ENCODE measurements around the gene DYRK4. TPM values are rescaled to one million over a fixed set of nuclear protein-coding genes. Genes with fewer than 3 reads are reported as not detected.

The DYRK4 gene
- total RNA-seq, 1 donor from 2014 or later, result 20.5 TPM

DNA sequence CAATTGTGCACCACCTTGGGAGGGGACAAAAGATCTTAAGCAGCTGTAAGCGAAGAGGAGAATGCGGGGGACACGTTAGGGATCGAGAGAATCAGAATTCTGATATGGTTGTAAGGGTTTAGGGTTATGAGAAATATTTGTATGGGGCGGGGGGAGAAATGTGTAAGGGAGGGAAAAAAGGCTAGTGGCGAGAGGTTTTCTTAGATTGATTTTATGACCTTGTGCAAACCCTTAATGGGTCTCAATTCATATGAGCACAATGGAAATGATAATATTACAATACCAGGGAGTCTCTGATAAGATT, 87.3 kb downstream of the DYRK4 start:
- peaks cover 60% of the 10 kb centered on the region for H3K79me2 ChIP-seq (ENCODE audit: low read depth)

DNA sequence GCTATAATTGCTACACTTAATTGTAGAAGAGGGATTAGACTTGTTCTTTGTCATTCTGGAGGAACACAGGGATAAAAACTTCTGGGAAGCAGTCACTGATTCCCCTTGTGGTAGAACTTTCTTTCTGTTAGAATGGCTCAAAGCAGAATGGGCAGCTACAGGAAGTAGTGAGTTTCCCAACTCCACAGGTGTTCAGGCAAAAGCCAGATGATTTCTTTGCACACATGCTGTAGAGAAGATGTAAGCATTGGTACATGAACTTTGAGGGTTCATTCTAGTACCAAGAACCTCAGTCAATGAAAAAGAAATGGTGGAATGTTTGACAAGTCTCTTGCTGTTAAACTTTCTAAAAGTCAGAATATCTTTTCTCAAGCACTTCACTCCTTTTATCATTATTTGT, 91.2 kb downstream of the DYRK4 start:
- Mint-ChIP-seq H3K36me3 (peaks cover 2% of the 10 kb centered on the region), H3K27me3 (ENCODE audit: insufficient read depth, low read depth) (no peaks in the 10 kb centered on the region), H3K4me3 (no peak overlapping the region), H3K9me3 (no peaks in the 10 kb centered on the region), H3K27ac (no peak overlapping the region), H3K4me1 (peaks cover 20% of the 10 kb centered on the region)
- no peak for TF ChIP-seq EZH2phosphoT487 (IDR thresholded peaks at IDR 0.05)
- TF ChIP-seq, protein P1, sequence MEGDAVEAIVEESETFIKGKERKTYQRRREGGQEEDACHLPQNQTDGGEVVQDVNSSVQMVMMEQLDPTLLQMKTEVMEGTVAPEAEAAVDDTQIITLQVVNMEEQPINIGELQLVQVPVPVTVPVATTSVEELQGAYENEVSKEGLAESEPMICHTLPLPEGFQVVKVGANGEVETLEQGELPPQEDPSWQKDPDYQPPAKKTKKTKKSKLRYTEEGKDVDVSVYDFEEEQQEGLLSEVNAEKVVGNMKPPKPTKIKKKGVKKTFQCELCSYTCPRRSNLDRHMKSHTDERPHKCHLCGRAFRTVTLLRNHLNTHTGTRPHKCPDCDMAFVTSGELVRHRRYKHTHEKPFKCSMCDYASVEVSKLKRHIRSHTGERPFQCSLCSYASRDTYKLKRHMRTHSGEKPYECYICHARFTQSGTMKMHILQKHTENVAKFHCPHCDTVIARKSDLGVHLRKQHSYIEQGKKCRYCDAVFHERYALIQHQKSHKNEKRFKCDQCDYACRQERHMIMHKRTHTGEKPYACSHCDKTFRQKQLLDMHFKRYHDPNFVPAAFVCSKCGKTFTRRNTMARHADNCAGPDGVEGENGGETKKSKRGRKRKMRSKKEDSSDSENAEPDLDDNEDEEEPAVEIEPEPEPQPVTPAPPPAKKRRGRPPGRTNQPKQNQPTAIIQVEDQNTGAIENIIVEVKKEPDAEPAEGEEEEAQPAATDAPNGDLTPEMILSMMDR (IDR thresholded peaks at IDR 0.05), result peak; percentile 6
- TF ChIP-seq EZH2 (IDR thresholded peaks at IDR 0.05), result no peak
- H2AFZ ChIP-seq (replicated peaks), result no peak overlapping the region
- no peak overlapping the region for H3K4me2 ChIP-seq
- H3K4me3 ChIP-seq, result no peak overlapping the region
- H3K9ac ChIP-seq, result no peak overlapping the region
- H4K20me1 ChIP-seq (ENCODE audit: low read depth), result peaks cover 10% of the 10 kb centered on the region
- H3K4me1 ChIP-seq, result peaks cover 11% of the 10 kb centered on the region
- H3K36me3 ChIP-seq, result no peaks in the 10 kb centered on the region
- no peak overlapping the region for H3K27ac ChIP-seq
- peak; percentile 11 for DNase-seq (ENCODE audit: low spot score)
- H3F3A ChIP-seq (ENCODE audit: low read depth), result no peaks in the 10 kb centered on the region
- H3K79me2 ChIP-seq (ENCODE audit: low read depth), result peaks cover 60% of the 10 kb centered on the region
- no peaks in the 10 kb centered on the region for H3K9me3 ChIP-seq (ENCODE audit: low read depth)
- H3K27me3 ChIP-seq, result no peaks in the 10 kb centered on the region

More for the DNA sequence above, 87.3 kb downstream of the DYRK4 start:
- Histone ChIP-seq H2AFZ (replicated peaks) (peak overlapping the region; percentile 78), H3K4me3 (peak overlapping the region; percentile 87), H3K9me3 (ENCODE audit: low read depth) (no peaks in the 10 kb centered on the region), H3K36me3 (no peaks in the 10 kb centered on the region), H3F3A (ENCODE audit: low read depth) (no peaks in the 10 kb centered on the region), H3K27me3 (no peaks in the 10 kb centered on the region), H3K9ac (peak overlapping the region; percentile 79), H3K4me1 (peaks cover 18% of the 10 kb centered on the region), H4K20me1 (ENCODE audit: low read depth) (peaks cover 10% of the 10 kb centered on the region), H3K4me2 (peak overlapping the region; percentile 91), H3K27ac (peak overlapping the region; percentile 36)
- Mint-ChIP-seq H3K36me3 (no peaks in the 10 kb centered on the region), H3K27ac (peak overlapping the region; percentile 94), H3K9me3 (no peaks in the 10 kb centered on the region), H3K27me3 (ENCODE audit: insufficient read depth, low read depth) (no peaks in the 10 kb centered on the region), H3K4me3 (peak overlapping the region; percentile 99), H3K4me1 (peaks cover 30% of the 10 kb centered on the region)
- TF ChIP-seq EZH2phosphoT487 (IDR thresholded peaks at IDR 0.05) (no peak), EZH2 (IDR thresholded peaks at IDR 0.05) (no peak)
- TF ChIP-seq, protein P1 (IDR thresholded peaks at IDR 0.05), result no peak
- DNase-seq (ENCODE audit: low spot score), result no peak

DNA sequence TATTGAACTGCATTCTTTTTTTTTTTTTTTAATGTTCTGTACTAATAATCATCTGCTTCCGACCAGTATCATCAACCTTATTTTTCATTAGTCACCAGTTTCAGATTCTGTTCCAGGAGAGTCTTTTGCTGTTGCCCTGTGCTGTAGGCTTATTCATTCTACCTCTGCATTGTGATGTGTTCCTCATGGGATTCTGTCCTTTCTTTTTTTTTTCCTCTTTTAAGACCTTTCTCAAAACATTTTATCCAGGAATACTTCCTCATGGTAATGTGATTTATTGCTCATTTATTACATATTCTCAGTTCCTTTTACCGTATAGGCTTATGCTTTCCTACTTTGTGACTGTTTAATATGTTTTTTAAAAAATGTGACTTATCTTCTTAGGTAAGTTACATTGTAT, 91.7 kb downstream of the DYRK4 start:
- DNase-seq (ENCODE audit: low spot score), result no peak
- H3K4me2 ChIP-seq, result no peak overlapping the region

More for the DNA sequence above, 91.7 kb downstream of the DYRK4 start:
- Histone ChIP-seq H3K9ac (no peak overlapping the region), H3K36me3 (no peaks in the 10 kb centered on the region), H3K4me3 (no peak overlapping the region), H3K4me1 (peaks cover 11% of the 10 kb centered on the region), H3K27me3 (no peaks in the 10 kb centered on the region), H3K79me2 (ENCODE audit: low read depth) (peaks cover 56% of the 10 kb centered on the region), H3K9me3 (ENCODE audit: low read depth) (no peaks in the 10 kb centered on the region), H3F3A (ENCODE audit: low read depth) (no peaks in the 10 kb centered on the region), H4K20me1 (ENCODE audit: low read depth) (peaks cover 10% of the 10 kb centered on the region), H3K27ac (no peak overlapping the region), H2AFZ (replicated peaks) (no peak overlapping the region)
- no peaks in the 10 kb centered on the region for H3K27me3 Mint-ChIP-seq (ENCODE audit: insufficient read depth, low read depth)
- peaks cover 2% of the 10 kb centered on the region for H3K36me3 Mint-ChIP-seq
- H3K4me1 Mint-ChIP-seq, result peaks cover 20% of the 10 kb centered on the region
- H3K27ac Mint-ChIP-seq, result no peak overlapping the region
- no peak for TF ChIP-seq EZH2 (IDR thresholded peaks at IDR 0.05)
- no peaks in the 10 kb centered on the region for H3K9me3 Mint-ChIP-seq
- H3K4me3 Mint-ChIP-seq, result no peak overlapping the region

Other genes with a start within 250 kb of the DYRK4 start
- 7.1 and 18.1 TPM in 2 replicates for gene TIGAR, start 241.0 kb upstream of the DYRK4 start, total RNA-seq (ENCODE audit: low replicate concordance)
- 0.58 and 0.90 TPM in 2 replicates for gene FGF23, start 182.5 kb upstream of the DYRK4 start, total RNA-seq (ENCODE audit: low replicate concordance)
- gene FGF6, start 116.4 kb upstream of the DYRK4 start, total RNA-seq (ENCODE audit: low replicate concordance), result not detected in 2 replicates
- 130 and 189 TPM in 2 replicates for gene RAD51AP1, start 23.3 kb upstream of the DYRK4 start, total RNA-seq (ENCODE audit: low replicate concordance)
- gene AKAP3, start 86.8 kb downstream of the DYRK4 start, total RNA-seq (ENCODE audit: low replicate concordance), result 2.4 and 3.0 TPM in 2 replicates
- 46.4 and 67.7 TPM in 2 replicates for gene NDUFA9, start 86.9 kb downstream of the DYRK4 start, total RNA-seq (ENCODE audit: low replicate concordance)
- gene GALNT8, start 158.2 kb downstream of the DYRK4 start, total RNA-seq (ENCODE audit: low replicate concordance), result 2.6 and 5.0 TPM in 2 replicates

Data from neural progenitor cell (in vitro differentiated cells).